AG09319 (cell line): ENCODE measurements around the gene EEFSEC.

ENCODE experiments used
- DNase-seq: peaks from one replicate; pipeline ENCODE4 v3.0.0-alpha.2; 2010; ENCODE audit warnings: low read depth; ENCODE audit errors: extremely low read depth
- TF ChIP-seq, protein P1 (sequence below): IDR thresholded peaks from 2 replicates; pipeline ENCODE4 v1.5.1; 2011; ENCODE audit warnings: low read depth, mild to moderate bottlenecking, inconsistent platforms, low read length, moderate library complexity

Gene EEFSEC

DNA sequence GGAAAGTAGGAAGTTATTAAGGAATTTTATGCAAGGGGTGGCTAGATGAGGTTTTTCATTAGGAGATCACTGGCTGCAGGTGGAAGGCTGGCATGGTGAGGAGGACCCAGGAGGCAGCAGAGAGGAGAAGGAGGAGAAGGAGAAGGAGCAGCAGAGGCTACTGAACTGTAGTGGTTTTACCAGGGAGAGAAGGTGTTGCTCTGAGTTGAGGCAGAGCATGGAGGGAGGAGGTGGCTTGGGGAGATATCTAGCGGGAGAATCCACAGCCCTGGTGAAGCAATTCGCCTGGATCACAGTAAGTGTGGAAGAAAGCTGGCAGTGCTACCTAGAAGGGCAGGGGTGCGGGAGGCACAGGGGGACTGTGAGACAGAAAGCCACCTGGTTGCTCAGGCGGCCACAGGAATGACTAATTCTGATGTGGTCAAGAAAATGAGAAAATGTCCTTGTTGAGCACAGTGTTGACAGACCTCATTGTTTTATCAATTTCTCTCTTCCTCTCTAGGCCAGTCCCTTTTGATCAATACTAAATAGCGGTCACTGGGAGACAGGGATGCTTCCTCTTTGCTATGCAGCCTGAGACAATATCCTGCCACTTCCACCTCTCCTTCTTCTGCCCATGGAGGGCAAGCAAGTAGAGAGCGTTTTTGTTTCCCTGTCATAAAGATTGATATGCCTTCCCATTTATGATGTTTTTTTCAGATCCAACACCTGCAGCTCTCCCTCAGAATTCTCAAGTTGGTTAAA lies 94.6 kb downstream of the EEFSEC start:
- no peak for DNase-seq
- TF ChIP-seq, protein P1, sequence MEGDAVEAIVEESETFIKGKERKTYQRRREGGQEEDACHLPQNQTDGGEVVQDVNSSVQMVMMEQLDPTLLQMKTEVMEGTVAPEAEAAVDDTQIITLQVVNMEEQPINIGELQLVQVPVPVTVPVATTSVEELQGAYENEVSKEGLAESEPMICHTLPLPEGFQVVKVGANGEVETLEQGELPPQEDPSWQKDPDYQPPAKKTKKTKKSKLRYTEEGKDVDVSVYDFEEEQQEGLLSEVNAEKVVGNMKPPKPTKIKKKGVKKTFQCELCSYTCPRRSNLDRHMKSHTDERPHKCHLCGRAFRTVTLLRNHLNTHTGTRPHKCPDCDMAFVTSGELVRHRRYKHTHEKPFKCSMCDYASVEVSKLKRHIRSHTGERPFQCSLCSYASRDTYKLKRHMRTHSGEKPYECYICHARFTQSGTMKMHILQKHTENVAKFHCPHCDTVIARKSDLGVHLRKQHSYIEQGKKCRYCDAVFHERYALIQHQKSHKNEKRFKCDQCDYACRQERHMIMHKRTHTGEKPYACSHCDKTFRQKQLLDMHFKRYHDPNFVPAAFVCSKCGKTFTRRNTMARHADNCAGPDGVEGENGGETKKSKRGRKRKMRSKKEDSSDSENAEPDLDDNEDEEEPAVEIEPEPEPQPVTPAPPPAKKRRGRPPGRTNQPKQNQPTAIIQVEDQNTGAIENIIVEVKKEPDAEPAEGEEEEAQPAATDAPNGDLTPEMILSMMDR, result no peak

DNA sequence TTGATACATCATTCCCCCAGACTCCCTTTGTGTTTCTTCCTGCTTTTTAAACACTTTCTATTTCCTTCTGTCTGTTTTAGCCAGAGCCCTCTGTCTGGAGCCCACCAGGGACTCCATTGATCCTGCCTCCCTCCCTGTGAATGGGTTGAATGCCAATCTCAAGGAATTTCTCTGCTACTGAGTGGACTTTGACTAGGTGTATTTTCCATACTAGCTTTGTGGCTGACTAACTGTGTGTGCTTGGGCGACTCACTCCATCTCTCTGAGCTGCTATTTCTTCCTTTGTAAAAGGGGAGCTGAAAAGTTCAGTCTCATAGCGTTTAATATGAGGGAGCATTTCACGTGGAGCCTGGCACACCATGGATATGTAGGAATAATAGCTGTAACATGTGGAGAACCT lies 98.8 kb downstream of the EEFSEC start:
- no peak for DNase-seq
- TF ChIP-seq, protein P1, result no peak

DNA sequence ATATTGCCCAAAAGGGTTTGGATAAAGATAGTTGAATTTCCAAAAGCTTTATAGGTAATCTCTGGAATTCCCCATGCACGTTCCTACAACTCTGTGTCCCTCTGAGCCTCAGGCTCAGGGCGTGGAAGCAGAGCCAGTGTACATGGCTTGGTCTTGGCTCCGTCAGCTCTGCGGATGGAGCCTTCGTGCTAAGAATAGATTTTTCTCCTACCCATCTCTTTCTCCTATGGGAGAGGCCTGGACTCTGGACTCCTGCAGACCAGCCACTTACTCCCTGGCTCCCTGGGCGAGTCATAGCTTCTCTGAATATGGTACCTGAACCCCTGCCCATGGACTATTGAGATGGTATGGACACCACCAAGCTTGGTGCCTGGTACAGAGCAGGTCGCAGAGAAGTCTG lies 99.9 kb downstream of the EEFSEC start:
- DNase-seq, result no peak
- TF ChIP-seq, protein P1, result no peak

DNA sequence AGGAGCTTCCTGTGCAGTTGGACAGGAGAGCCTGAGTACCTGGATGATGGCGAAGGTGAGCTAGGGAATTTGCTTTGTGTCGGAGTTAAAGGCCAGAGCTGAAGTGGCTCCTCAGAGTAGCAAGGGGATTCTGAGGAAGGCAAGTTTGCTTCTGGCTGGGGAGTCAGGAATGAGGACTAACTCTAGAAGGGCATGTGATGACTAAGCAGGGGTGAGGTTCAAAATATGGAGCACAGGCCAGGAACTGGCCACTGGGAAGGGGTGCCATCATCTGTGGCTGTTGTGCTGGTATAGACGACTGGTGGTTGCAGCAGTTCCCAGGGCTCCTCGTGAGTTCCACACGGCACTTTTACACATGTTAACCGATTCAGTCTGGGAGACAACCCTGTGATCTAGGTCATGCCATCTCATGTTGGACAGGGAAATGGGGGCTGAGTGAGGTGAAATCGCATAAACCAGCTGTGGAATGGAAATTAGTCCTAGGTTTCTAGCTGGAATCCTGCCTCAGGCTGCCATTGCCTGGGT lies 100.8 kb downstream of the EEFSEC start:
- TF ChIP-seq, protein P1, result no peak
- DNase-seq, result no peak

DNA sequence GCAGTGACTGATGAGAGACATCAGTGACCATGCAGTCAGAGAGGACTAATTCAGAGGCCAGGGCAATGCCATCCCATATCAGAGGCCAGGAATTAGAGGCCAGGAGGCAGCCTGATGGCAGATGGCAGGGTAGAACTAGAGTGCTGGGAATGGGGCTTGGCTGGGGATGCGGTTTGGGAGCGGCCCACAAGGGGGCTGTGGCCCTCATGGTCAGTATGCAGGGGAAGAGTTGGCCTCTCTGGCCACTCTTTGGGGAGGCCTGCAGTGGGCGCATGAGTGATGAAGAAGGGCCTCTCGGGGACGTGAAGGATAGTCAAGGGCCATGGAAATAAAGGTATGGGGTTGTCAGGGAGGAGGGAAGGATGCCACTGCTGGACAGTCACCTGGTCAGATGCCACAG lies 101.7 kb downstream of the EEFSEC start:
- TF ChIP-seq, protein P1, result no peak
- no peak for DNase-seq

DNA sequence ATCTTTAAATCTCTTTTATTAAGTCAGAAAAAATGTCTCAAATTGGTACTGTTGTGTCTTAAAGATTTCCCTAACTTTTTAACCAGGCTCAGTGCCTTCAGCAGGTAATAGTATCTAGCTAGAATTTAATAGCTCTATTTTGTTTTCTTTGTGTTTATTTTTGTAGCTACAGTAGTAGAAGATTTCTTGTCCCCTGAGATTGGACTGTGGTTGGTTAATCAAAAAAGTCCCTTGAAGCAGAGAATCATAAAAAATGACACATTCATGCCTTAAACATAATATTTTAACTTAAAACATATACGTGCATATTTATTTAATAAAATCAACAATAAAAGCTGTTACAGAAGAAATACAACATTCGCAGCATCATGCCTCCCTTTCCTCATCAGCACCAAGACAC lies 102.8 kb downstream of the EEFSEC start:
- no peak for DNase-seq
- TF ChIP-seq, protein P1, result no peak

DNA sequence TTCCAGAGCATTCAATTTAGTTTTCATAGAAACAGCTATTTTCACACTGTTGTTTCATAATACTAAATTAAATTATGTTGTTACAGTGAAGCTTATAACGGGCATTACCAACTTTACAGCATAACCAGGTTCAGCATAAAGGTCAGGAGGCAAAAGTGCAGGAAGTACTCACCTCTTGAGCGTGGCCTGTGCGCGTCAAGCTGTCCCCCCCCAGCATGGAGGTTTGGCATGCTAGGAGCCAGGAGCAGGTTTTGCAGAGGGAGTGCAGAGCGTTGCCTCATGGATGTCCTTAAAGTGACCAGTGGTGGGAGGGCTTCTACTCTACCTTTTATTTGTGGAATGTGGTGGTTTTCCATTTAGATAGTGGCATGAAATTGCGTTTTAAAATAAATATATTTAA lies 104.4 kb downstream of the EEFSEC start:
- TF ChIP-seq, protein P1, result no peak
- DNase-seq, result no peak
